ENCODE data around the gene GLIPR1.
"Not testable (repeated sequence)": the region's sequence is repeated elsewhere in the genome, so short reads cannot be mapped to it uniquely, and the experiment has no call there.

GLIPR1 gene

DNA sequence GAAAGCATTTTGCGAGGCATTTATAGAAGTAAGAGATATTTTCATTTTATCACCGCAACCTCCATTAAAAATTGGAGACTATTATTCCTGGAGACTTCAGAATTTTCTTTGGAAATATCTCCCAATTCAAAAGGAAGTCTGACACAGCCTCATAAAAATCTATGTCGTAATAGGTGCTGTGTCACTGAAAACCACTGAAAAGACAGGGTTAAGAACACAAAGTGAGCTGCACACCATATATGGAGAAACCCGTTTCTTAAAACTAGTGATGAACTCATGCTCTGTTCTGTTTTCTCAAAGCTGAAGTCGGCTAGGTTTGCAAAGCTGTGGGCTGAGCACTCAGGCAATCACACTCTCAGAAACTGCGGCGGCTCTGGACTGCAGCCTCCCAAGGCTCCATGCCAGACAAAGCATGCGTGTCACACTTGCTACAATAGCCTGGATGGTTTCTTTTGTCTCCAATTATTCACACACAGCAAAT is at the start of gene GLIPR1:
Gene GLIPR1, plus strand, starts transcription at position 287 of the 481 bp plus-strand sequence. Its CDS starts 126 bp downstream, at position 413.
- TF ChIP-seq CTCF (IDR thresholded peaks at IDR 0.05; ENCODE audit: low read length, missing control alignments) = no peak
- peak within 1 kb of the TSS; percentile 71 for H3K4me3 ChIP-seq (replicated peaks; ENCODE audit: low read depth, low read length)
- peak; percentile 99 for DNase-seq (ENCODE audit: low read depth)

DNA sequence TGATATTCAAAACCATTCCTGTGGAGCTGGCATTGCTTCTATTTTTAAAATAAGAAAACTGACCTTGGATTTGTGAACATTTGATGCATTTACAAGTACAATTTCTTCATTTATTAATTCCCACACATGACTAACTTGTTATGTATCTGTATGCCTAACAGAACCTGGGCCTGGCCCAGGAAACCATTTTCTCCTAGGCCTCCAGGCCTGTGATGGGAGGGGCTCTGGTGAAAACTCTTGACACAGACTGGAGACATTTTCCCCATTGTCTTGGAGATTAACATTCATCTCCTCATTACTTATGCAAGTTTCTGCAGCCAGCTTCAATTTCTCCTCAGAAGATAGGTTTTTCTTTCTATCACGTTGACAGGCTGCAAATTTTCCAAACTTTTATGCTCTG is 47.6 kb upstream of the GLIPR1 start:
- no peak for DNase-seq (ENCODE audit: low read depth)
- TF ChIP-seq CTCF (IDR thresholded peaks at IDR 0.05; ENCODE audit: low read length, missing control alignments) = no peak
- no peak overlapping the region for H3K4me3 ChIP-seq (replicated peaks; ENCODE audit: low read depth, low read length)

DNA sequence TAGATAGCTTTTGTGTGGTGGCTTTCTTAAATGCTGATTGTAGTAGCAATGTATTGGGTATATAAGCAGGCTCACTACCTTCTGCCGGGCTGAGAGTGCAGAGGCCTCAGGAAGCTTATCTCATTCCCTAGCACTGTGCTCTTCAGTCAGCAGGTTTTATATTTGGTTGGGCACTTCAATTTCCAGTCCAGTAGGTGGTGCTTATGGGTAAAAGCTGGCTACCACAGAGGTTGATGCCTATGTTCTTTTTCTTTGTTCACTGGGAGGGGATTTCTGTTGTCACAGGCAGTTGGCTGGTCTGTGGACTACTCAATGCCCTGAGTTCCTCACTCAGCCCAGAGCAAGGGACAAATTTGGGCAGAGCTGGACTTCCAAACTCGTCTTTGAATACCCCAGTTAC is 43.0 kb upstream of the GLIPR1 start:
- TF ChIP-seq CTCF (IDR thresholded peaks at IDR 0.05; ENCODE audit: low read length, missing control alignments) = peak; percentile 66
- DNase-seq (ENCODE audit: low read depth) = peak; percentile 73
- H3K4me3 ChIP-seq (replicated peaks; ENCODE audit: low read depth, low read length) = no peak overlapping the region

DNA sequence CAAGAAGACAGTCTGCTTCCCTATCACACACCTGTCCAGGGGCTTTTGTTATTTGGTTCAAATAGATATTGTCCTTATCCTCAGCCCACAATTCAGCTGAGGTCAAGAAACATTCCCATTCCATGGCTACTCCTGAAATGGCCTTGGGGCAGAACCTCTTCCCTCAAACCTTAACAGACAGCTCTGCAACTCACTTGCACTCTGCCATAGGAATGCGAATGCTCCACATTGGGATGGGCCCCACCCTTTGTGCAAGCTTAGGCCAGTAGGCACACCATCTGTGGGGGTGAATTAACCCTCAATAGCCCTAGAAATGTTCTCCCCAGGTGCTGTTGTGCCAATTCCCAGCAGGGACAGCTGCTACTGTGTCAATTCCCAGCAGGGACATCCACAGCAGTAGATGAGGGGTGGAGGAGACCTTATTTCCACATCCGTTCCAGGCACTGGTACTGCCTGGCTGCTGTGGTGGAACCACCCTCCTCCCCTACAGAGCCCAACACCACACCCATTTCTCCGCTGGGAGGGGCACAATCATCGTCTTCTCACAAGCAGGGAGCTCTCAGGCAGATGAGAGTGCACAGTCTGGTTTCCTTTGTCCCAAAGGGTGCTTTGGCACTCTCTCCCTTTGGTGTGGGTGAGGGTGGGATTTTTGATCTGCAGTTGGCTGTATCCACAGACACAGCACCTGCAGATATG is 42.3 kb upstream of the GLIPR1 start:
- no peak for TF ChIP-seq CTCF (IDR thresholded peaks at IDR 0.05; ENCODE audit: low read length, missing control alignments)
- H3K4me3 ChIP-seq (replicated peaks; ENCODE audit: low read depth, low read length) = no peak overlapping the region
- no peak for DNase-seq (ENCODE audit: low read depth)

DNA sequence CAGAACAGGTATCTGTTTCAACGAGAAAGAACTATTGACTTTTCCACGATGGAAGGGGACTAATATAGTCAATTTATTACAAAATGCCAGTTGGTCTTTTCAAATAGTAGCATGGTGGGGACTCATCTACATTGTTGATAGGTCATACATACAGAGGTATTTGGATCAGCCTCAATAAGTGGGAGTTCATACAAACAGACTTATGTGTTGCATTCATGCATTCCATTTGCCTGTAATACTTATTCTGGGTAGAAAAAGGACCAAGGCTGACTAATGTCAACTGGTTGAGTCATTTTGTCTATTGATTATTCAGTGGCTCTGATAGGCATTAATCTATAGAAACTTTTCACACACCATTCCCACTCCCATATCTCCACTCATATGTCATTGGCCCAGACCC is 41.5 kb upstream of the GLIPR1 start:
- no peak for DNase-seq (ENCODE audit: low read depth)
- TF ChIP-seq CTCF (IDR thresholded peaks at IDR 0.05; ENCODE audit: low read length, missing control alignments) = no peak
- H3K4me3 ChIP-seq (replicated peaks; ENCODE audit: low read depth, low read length) = no peak overlapping the region

DNA sequence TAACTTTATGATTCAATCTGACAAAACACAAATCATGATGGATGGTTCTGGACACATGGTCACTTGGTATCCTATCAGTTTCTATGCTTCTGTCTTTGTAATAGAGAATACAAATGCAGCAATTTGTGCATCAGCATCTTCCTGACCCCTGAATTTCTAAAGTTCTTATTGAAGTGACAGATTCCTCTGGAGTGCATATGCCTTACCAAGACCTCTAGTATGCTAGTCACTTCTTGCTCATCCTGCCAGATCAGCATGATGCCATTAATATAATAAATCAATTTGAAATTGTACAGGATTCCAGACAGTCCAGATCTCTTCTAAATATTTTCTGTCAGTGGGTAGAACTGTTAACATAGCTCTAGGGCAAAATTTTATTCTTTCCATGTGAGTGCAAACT is 40.6 kb upstream of the GLIPR1 start:
- DNase-seq (ENCODE audit: low read depth) = no peak
- TF ChIP-seq CTCF (IDR thresholded peaks at IDR 0.05; ENCODE audit: low read length, missing control alignments) = no peak
- H3K4me3 ChIP-seq (replicated peaks; ENCODE audit: low read depth, low read length) = no peak overlapping the region

GRCh38 chr12:75441687-75442449 is 38.7 kb upstream of the GLIPR1 start:
- not testable (repeated sequence) for H3K4me3 ChIP-seq (replicated peaks; ENCODE audit: low read depth, low read length); DNase-seq (ENCODE audit: low read depth)

GRCh38 chr12:75442454-75442853 is 38.1 kb upstream of the GLIPR1 start:
- not testable (repeated sequence) for DNase-seq (ENCODE audit: low read depth); H3K4me3 ChIP-seq (replicated peaks; ENCODE audit: low read depth, low read length)
